Activated CD4-positive, alpha-beta memory T cell treated with anti-CD3 and anti-CD28 coated beads for 36 hours (primary cell): ENCODE measurements around the gene IQCF2. TPM values are rescaled to one million over a fixed set of nuclear protein-coding genes. Genes with fewer than 3 reads are reported as not detected.

ENCODE experiments used
- total RNA-seq, 2 experiments: library from RNA; stranded (reverse); gene quantifications; one replicate each; pipeline ENCODE4 v1.2.3, GENCODE V29; 2021

IQCF2 gene
- total RNA-seq, 2 experiments from 2014 or later = not detected

Other genes with a start within 250 kb of the IQCF2 start
- gene TEX264, start 190.4 kb upstream of the IQCF2 start, total RNA-seq = 10 to 100 TPM; 44.9 to 45.2 TPM
- under 1 TPM; 0.22 to 0.29 TPM for gene GRM2, start 154.5 kb upstream of the IQCF2 start, total RNA-seq
- not detected for gene IQCF6, start 82.4 kb upstream of the IQCF2 start, total RNA-seq
- not detected for gene IQCF5, start 14.0 kb downstream of the IQCF2 start, total RNA-seq
- not detected for gene IQCF1, start 41.7 kb downstream of the IQCF2 start, total RNA-seq
- 10 to 100 TPM; 32.3 to 35.4 TPM for gene RRP9, start 80.3 kb downstream of the IQCF2 start, total RNA-seq
- gene PARP3, start 80.7 kb downstream of the IQCF2 start, total RNA-seq = 10 to 100 TPM; 12.1 to 13.4 TPM
- not detected for gene GPR62, start 93.8 kb downstream of the IQCF2 start, total RNA-seq
- gene PCBP4, start 105.8 kb downstream of the IQCF2 start, total RNA-seq = 10 to 100 TPM; 17.3 to 19.3 TPM
- gene ABHD14B, start 112.4 kb downstream of the IQCF2 start, total RNA-seq = 10 to 100 TPM; 71.0 to 71.4 TPM
- gene ABHD14A, start 113.4 kb downstream of the IQCF2 start, total RNA-seq = 1 to 10 TPM; 7.9 to 8.6 TPM
- 10 to 100 TPM; 53.1 to 59.2 TPM for gene ACY1, start 121.9 kb downstream of the IQCF2 start, total RNA-seq
- 1,000 to 10,000 TPM; 1,502 to 1,507 TPM for gene RPL29, start 134.3 kb downstream of the IQCF2 start, total RNA-seq
- gene DUSP7, start 195.0 kb downstream of the IQCF2 start, total RNA-seq = 10 to 100 TPM; 14.1 to 14.5 TPM